ENCODE data around the gene KLHDC7B. TPM values are rescaled to one million over a fixed set of nuclear protein-coding genes. Genes with fewer than 3 reads are reported as not detected.
A peak's percentile ranks its signal among the peaks of the same experiment; 100 is the strongest.

The KLHDC7B gene
- total RNA-seq, 1 donor: 2.4 TPM

- DNase-seq (ENCODE audit: low read depth): no peak
- no peak overlapping the region for H3K4me3 ChIP-seq (ENCODE audit: low read depth, low read length)
- TF ChIP-seq, protein P1, sequence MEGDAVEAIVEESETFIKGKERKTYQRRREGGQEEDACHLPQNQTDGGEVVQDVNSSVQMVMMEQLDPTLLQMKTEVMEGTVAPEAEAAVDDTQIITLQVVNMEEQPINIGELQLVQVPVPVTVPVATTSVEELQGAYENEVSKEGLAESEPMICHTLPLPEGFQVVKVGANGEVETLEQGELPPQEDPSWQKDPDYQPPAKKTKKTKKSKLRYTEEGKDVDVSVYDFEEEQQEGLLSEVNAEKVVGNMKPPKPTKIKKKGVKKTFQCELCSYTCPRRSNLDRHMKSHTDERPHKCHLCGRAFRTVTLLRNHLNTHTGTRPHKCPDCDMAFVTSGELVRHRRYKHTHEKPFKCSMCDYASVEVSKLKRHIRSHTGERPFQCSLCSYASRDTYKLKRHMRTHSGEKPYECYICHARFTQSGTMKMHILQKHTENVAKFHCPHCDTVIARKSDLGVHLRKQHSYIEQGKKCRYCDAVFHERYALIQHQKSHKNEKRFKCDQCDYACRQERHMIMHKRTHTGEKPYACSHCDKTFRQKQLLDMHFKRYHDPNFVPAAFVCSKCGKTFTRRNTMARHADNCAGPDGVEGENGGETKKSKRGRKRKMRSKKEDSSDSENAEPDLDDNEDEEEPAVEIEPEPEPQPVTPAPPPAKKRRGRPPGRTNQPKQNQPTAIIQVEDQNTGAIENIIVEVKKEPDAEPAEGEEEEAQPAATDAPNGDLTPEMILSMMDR (IDR thresholded peaks at IDR 0.05; ENCODE audit: insufficient read depth, low read length): no peak
Observed at GRCh38 chr22:50573491-50574382, 28.0 kb downstream of the KLHDC7B start.

GRCh38 chr22:50574383-50574755 is 28.7 kb downstream of the KLHDC7B start:
- TF ChIP-seq, protein P1 (IDR thresholded peaks at IDR 0.05; ENCODE audit: insufficient read depth, low read length): no peak
- no peak for DNase-seq (ENCODE audit: low read depth)
- H3K4me3 ChIP-seq (ENCODE audit: low read depth, low read length): no peak overlapping the region

DNA sequence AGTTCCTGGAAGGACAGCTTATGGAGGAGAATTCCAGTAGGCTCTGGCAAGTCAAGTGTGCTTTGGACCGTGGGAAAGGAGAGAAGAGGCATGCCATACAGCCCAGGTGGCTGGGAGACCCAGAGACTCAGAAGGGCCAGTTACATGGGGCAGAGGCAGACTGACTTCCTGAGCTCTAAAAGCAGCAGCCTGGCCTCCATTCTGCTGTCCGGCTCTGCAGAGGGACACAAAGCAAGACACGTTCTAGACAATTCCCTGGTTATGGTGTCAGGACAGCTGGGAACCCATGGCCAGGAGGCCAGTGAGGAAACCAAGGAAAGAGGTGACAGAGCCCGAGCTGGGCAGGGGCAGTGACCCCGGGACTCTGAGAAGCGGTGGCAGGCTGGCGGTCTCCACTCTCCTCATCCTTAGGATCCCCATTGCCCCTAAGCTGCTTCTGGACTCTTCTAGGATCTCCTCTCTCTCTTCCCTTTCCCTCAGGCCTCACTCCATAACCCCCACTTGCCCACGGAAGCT is 29.8 kb downstream of the KLHDC7B start:
- DNase-seq (ENCODE audit: low read depth): no peak
- no peak overlapping the region for H3K4me3 ChIP-seq (ENCODE audit: low read depth, low read length)
- TF ChIP-seq, protein P1 (IDR thresholded peaks at IDR 0.05; ENCODE audit: insufficient read depth, low read length): no peak

DNA sequence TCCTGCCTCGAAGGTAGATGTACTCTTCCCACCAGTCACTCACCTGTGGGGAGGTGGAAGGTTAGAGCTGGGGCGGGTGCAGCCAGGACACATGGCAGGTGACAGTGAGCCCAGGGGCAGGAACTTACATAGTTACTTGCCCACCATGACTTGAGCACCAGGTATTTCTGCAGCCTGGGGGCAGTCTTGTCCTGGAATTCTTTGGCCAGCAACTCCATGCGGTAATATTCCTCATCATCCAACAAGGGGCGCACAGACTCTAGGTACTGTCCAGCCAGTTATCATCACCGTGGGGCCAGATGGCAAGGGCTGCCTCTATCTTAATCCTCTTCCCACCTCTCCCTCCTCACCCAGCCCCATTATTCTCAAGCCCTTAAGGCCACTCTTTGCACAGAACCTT is 30.4 kb downstream of the KLHDC7B start:
- peak; percentile 41 for DNase-seq (ENCODE audit: low read depth)
- H3K4me3 ChIP-seq (ENCODE audit: low read depth, low read length): no peak overlapping the region
- TF ChIP-seq, protein P1 (IDR thresholded peaks at IDR 0.05; ENCODE audit: insufficient read depth, low read length): peak; percentile 25

DNA sequence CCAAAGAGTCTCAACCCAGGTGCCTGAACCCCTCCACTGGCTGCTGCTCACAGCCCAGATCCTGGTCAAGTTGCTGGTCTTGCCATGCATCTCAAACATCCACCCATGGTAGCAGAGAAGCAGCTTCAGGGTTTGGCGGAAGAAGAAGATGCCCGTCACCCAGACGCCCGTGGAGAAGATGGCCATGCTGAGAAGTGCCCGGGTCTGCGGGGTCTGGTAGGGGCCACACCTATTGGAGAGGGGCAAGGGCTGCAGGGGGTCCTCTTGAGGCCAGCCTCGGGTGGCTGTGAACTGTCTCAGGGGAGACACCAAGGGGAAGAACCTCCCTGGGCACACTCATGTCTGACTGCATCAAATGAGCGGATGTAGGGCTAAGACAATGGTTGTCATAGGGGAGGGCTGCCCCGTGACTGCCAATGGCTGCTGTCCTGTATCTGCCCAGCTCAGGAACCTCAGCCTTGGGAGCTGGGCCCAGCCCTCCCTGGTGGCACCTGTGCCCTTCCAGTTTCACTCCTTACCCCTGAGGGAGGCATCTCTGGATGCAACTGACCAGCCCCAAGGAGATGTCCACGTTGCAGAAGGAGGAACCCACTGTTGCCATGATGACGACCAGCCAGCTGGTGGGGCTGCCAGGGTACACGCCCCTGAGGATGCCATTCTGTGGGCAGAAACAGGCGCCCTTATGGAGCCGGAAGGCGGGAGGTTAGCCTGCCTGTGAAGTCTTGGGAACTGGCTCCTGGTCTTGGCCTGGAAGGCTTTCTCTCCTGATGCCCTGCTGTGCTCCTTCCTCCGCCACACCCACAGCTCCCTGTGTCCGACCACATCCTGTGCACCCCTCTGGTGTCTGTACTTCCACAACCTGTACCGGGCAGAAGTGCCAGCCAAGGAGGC is 31.4 kb downstream of the KLHDC7B start:
- no peak for DNase-seq (ENCODE audit: low read depth)
- TF ChIP-seq, protein P1 (IDR thresholded peaks at IDR 0.05; ENCODE audit: insufficient read depth, low read length): no peak
- no peak overlapping the region for H3K4me3 ChIP-seq (ENCODE audit: low read depth, low read length)

DNA sequence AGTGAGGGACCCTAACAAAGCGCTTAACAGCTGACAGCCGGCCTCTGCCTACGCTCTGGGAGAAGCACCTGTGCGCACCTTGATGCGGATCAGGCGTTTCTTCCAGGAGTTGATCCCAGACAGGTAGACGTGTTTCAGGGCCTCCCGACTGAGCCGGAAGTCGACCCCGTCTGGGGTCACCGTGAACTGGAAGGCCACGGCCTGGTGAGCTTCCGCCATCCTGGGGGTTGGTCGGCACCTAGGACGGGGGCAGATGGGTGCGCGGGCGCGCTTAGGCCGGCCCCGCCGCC is 31.9 kb downstream of the KLHDC7B start:
- H3K4me3 ChIP-seq (ENCODE audit: low read depth, low read length): no peak overlapping the region
- TF ChIP-seq, protein P1 (IDR thresholded peaks at IDR 0.05; ENCODE audit: insufficient read depth, low read length): no peak
- no peak for DNase-seq (ENCODE audit: low read depth)

Data from fibroblast of the aortic adventitia (primary cell).